Measurements from ENCODE around the gene TBC1D1.

Gene TBC1D1

GRCh38 chr4:38084877-38085711 lies 194.2 kb downstream of the TBC1D1 start:
- no peak for DNase-seq

GRCh38 chr4:38085751-38086150 lies 194.9 kb downstream of the TBC1D1 start:
- no peak for DNase-seq

DNA sequence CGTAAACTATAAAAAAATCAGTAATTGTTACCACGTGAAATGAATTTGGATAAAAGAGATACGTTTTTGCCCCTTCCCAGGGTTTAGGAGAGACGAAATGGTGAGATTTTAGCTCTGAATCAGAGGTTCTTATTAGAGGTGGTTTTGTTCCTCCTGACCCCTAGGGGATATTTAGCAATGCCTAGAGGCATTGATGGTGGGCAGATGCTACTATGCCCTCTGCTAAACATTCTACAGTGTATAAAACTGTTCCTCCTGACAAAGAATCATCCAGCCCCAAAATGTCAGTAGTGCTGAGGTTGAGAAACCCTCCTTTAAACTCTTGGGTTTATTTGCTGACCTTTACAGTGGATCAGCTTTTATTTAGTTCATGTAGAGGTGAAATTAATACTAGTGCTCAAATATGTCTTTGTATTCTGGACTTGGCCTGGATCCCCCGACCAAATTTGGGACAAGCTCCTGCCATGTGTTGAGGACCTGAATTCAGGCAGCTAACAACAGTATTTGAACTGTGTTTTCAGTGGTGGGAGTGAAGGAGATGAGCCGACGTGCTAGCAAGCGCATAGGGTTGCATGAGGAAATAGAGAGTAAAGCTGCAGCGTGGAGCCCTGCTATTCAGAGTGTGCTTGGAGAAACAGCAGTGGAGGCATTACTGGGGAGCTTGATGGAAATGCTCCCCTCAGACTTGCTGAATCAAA lies 195.4 kb downstream of the TBC1D1 start:
- no peak for DNase-seq

GRCh38 chr4:38086849-38087226 lies 196.0 kb downstream of the TBC1D1 start:
- no peak for DNase-seq

DNA sequence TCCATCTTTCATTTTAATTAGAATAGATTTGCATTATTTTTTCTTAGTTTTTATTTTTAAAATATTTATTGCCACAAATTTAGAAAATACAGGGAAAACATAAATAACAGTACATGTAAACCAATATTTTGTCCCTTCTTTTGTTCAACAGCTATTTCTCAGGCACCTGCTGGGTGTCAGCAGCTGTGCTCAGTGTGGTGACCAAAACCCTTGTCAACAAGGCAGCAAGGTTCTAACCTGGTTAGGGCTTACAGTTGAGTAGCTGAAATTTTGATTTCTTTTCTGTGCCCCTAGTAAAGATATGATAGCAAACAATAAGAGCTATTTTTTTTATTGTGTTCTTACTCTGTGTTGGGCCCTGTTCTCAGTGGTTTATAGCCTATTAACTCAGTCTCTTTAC lies 197.4 kb downstream of the TBC1D1 start:
- DNase-seq: no peak

- no peak for DNase-seq
Measured at GRCh38 chr4:38089961-38090360, 199.1 kb downstream of the TBC1D1 start.

GRCh38 chr4:38090455-38091246 lies 199.8 kb downstream of the TBC1D1 start:
- no peak for DNase-seq

GRCh38 chr4:38091636-38092035 lies 200.8 kb downstream of the TBC1D1 start:
- DNase-seq: no peak

DNA sequence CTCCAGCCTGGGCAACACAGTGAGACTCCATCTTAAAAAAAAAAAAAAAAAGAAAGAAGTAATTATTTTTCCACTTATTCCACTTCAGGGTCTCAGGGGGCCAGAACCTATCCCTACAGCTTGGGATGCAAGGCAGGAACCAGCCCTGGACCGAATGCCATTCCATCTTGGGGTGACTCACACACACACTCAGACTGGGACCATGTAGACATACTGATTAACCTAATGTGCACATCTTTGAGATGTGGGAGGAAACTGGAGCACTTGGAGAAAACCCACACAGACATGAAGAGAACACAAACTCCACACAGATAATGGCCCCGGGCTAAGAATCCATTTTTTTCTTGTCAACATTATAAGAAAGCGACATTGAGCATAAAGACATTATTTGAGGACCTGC lies 201.8 kb downstream of the TBC1D1 start:
- DNase-seq: no peak

DNA sequence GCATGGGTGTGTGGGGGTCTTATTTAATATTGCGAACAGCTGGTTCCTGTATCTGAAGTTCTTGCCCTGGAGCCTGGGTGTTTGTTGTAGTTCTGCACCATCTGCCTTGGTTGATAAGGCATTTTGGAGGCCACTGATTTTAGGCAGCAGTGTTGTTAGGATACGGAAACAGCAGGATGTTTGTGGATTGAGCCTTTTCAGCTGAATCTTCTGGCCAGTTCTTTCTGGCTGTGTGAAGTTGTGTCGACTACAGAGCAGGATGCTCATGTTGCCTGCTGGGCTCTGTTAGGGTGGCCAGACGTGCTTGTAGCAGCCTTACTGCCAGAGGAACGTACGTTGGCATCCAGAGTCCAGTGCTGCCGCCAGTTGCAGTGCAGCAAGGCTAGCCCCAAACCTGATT lies 203.5 kb downstream of the TBC1D1 start:
- DNase-seq: no peak

DNA sequence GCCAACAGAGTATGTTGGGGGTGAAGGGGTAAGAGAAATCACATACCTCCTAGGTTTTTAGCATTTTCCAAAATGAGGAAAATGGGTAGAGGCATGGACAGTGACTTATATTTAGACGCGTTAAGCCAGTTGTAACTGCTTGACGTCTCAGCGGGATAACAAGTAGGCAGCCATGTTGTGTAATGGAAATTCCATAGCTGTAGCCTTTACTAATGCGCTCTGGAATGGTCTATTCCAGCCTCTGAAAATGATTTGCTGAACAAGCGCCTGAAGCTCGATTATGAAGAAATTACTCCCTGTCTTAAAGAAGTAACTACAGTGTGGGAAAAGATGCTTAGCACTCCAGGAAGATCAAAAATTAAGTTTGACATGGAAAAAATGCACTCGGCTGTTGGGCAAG lies 204.8 kb downstream of the TBC1D1 start:
- no peak for DNase-seq

- DNase-seq: no peak
Measured at GRCh38 chr4:38097818-38098217, 206.9 kb downstream of the TBC1D1 start.

- DNase-seq: no peak
Measured at GRCh38 chr4:38099020-38099600, 208.2 kb downstream of the TBC1D1 start.

DNA sequence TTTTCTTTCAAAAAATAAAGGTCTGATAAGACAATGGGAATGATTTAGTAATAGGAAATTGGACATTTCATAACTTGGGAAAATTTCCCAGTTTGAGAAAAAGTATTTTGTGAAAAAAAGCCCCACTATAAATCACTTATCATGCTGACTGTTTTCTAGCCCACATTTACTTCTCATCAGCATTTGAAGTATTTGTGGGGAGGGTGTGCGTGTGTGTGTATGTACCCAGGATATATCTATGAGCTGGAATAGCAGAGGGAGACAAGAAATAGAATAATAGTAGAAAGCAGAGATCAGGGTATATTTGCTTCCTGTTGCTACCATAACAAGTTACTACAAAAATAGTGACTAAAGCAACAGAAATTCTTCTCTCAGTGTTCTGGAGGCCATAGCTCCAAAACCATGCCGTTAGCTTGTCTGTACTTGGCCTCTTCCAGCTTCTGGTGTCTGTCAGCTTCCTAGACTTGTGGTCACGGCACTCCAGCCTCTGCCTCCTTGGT lies 209.1 kb downstream of the TBC1D1 start:
- DNase-seq: no peak

DNA sequence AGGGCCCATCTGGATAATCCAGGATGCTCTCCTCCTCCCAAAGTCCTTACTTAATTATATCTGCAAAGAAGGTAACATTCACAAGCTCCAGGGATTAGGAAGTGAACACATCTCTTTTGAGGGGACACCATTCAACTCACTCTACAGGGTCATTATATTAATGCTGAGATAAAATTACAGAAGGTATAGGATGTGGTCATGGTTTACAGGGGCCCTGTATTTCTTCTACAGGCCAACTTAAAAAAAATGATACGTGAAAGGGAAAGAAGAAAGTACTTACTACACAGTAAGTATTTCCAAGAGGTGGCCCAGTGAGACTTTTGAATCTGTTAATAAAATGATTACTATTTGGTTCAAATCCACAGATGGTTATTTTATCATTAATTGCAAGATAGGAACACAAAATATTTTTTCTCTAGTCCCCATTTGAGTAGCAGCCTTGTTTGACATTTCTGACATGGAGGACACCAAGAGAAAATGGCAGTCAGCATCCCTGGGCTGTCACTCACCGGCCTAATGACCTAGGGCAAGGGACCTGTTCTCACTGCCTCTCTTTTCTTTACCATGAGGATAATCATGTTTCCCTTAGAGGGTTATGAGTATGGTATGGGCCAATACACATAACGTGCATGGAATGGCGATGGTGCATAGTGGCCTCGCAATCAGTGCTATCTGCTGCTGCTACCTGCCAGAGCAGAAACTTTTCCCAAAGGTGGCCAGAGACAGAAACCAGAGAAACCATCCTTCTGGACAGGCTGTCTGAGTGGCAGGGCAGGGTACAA lies 209.8 kb downstream of the TBC1D1 start:
- no peak for DNase-seq

DNA sequence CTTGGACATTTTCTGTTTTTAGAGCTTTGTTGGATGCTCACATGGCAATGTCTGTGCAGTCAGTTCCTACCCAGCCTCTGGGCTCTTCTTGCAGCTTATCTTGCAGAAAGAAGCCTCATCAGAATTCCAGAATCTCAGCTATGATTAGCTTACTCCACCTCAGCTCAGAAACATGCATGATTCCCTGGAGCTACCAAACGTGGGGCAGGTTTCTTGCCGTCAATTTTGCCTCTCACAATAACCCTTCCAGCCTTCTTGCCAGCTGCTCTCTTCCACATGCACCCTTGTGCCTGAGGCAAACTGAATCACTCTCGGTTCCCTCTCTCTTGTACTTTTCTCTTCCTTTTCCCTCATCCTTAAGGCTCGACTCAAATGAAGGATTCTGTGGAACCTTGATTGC lies 210.7 kb downstream of the TBC1D1 start:
- DNase-seq: no peak

- DNase-seq: no peak
Measured at GRCh38 chr4:38102957-38103588, 212.2 kb downstream of the TBC1D1 start.

DNA sequence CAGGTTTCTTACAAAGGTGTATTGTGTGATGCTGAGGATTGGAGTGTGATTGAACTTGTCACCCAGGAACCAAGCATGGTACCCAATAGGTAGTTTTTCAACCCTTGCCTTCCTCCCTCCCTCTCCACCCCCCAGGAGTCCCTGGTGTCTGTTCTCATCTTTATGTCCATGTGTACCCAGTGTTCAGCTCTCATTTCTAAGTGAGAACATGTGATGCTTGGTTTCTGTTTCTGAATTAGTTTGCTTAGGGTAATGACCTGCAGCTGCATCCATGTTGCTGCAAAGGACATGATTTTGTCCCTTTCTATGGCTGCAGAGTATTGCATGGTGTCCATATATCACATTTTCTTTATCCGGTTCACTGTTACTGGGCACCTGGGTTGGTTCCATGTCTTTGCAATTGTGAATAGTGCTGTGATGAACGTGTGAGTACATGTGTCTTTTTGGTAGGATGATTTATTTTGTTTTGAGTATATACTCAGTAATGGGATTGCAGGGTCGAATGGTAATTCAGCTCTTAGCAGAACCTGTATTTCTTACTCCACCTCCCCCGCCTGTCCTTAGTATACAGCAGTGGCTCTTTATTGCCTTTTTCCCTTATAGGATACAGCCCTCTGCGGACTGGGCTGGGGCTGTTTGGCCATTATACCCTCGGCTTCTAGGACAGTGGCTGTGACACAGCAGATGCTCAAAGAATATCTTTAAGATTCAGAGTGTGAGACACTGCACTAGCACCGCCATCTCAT lies 214.8 kb downstream of the TBC1D1 start:
- DNase-seq: no peak

DNA sequence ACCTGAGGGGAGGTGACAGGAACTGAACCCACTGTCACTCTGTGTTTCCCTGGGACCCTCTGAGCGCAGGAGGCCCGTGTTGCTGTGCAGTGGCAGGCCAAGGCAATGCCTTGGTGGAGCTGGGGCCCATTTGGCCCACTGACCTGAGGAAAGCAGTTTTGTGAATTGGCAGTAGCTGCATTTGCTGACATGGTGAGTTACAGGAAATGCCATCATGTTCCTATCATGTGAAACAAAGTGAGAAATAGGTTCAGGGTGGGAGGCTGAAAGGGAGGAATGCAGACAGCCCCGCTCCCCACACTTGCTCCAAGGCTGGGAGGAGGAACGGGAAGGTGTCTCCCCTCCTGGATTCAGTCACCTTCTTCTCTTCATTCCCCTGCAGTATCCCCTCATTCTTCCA lies 215.4 kb downstream of the TBC1D1 start:
- no peak for DNase-seq

- DNase-seq: no peak
Measured at GRCh38 chr4:38106886-38107514, 216.1 kb downstream of the TBC1D1 start.

All from CD4-positive, alpha-beta T cell treated with Interleukin-6 for 4 hours (primary cell).